SU-DHL-6 (cell line): ENCODE data around the gene EIF2AK3.

ENCODE experiments used
- H2AFZ ChIP-seq: fragments of 200-600 bp; sonication (generic); 2 replicates; pipeline ENCODE4 v1.6.1; 2014; ENCODE audit warnings: low read depth, mild to moderate bottlenecking, moderate library complexity, mixed read lengths, antibody characterized with exemption, low read length; ENCODE audit not compliant: severe bottlenecking
- H3F3A ChIP-seq: fragments of 200-600 bp; shearing (Covaris generic); 2 replicates; pipeline ENCODE4 v1.6.0; 2016; ENCODE audit warnings: antibody characterized with exemption, mild to moderate bottlenecking; ENCODE audit not compliant: insufficient read depth
- H3K27ac ChIP-seq: fragments of 200-600 bp; sonication (generic); 2 replicates; pipeline ENCODE4 v1.5.1; 2016; ENCODE audit warnings: low read depth, mild to moderate bottlenecking, low read length, moderate library complexity, mixed read lengths
- H3K27me3 ChIP-seq: fragments of 200-600 bp; sonication (generic), shearing (Covaris generic); 2 replicates; pipeline ENCODE4 v1.6.0; 2014; ENCODE audit warnings: mild to moderate bottlenecking, low read length
- H3K36me3 ChIP-seq: fragments of 200-600 bp; sonication (generic); 2 replicates; pipeline ENCODE4 v1.6.1; 2014; ENCODE audit warnings: mild to moderate bottlenecking, low read length, mixed read lengths
- H3K4me2 ChIP-seq: fragments of 300-600, 200-600 bp; shearing (Covaris generic), sonication (generic); 2 replicates; pipeline ENCODE4 v1.6.0; 2014; ENCODE audit warnings: low read length, low read depth, mild to moderate bottlenecking; ENCODE audit not compliant: poor library complexity, severe bottlenecking
- H3K4me3 ChIP-seq: fragments of 200-600 bp; sonication (generic); 2 replicates; pipeline ENCODE4 v1.5.1; 2014; ENCODE audit warnings: antibody characterized with exemption, low read length, mild to moderate bottlenecking, mixed read lengths; ENCODE audit not compliant: insufficient read depth, poor library complexity, severe bottlenecking
- H3K79me2 ChIP-seq: fragments of 200-600 bp; sonication (generic); 2 replicates; pipeline ENCODE4 v1.6.1; 2014; ENCODE audit warnings: mild to moderate bottlenecking, low read length, moderate library complexity; ENCODE audit not compliant: insufficient read depth
- H3K9ac ChIP-seq: fragments of 200-600 bp; sonication (generic); 2 replicates; pipeline ENCODE4 v1.7.0; 2014; ENCODE audit warnings: mild to moderate bottlenecking, low read length
- H3K9me2 ChIP-seq: fragments of 200-600 bp; sonication (generic); replicated peaks from 2 replicates; pipeline ENCODE4 v1.6.1; 2014; ENCODE audit warnings: low read length; ENCODE audit not compliant: insufficient read depth
- H3K9me3 ChIP-seq: fragments of 200-600 bp; sonication (generic); 2 replicates; pipeline ENCODE4 v1.6.1; 2014; ENCODE audit warnings: low read length, mixed read lengths; ENCODE audit not compliant: insufficient read depth
- H4K20me1 ChIP-seq: fragments of 200-600 bp; sonication (generic); 2 replicates; pipeline ENCODE4 v1.6.1; 2014; ENCODE audit warnings: low read depth, mild to moderate bottlenecking, antibody characterized with exemption, low read length, moderate library complexity, mixed read lengths
- EZH2phosphoT487 ChIP-seq: fragments of 200-600 bp; sonication (generic), shearing (Covaris generic); conservative IDR thresholded peaks from 2 replicates; pipeline ENCODE4 v1.6.1; 2018; ENCODE audit warnings: mild to moderate bottlenecking, antibody characterized with exemption, low read length, moderate library complexity, mixed read lengths
- TF ChIP-seq, protein P1 (sequence below): fragments of 200-600 bp; sonication (generic); IDR thresholded peaks from one replicate; pipeline ENCODE4 v1.5.1; 2017; ENCODE audit warnings: antibody characterized with exemption, mild to moderate bottlenecking, low read length, moderate library complexity; ENCODE audit not compliant: insufficient read depth, poor library complexity, severe bottlenecking

EIF2AK3 gene

GRCh38 chr2:88666576-88666975, 39.3 kb upstream of the EIF2AK3 start:
- H3K79me2 ChIP-seq, result no peaks in the 10 kb centered on the region
- no peaks in the 10 kb centered on the region for H3K9me3 ChIP-seq
- H3K9me2 ChIP-seq, result no peaks in the 10 kb centered on the region
- H3K27ac ChIP-seq, result no peak overlapping the region
- H3K4me2 ChIP-seq, result no peak overlapping the region
- no peaks in the 10 kb centered on the region for H3F3A ChIP-seq
- H3K27me3 ChIP-seq, result no peaks in the 10 kb centered on the region
- no peak overlapping the region for H2AFZ ChIP-seq
- no peaks in the 10 kb centered on the region for H4K20me1 ChIP-seq
- H3K36me3 ChIP-seq, result no peaks in the 10 kb centered on the region
- no peak for TF ChIP-seq EZH2phosphoT487
- TF ChIP-seq, protein P1, sequence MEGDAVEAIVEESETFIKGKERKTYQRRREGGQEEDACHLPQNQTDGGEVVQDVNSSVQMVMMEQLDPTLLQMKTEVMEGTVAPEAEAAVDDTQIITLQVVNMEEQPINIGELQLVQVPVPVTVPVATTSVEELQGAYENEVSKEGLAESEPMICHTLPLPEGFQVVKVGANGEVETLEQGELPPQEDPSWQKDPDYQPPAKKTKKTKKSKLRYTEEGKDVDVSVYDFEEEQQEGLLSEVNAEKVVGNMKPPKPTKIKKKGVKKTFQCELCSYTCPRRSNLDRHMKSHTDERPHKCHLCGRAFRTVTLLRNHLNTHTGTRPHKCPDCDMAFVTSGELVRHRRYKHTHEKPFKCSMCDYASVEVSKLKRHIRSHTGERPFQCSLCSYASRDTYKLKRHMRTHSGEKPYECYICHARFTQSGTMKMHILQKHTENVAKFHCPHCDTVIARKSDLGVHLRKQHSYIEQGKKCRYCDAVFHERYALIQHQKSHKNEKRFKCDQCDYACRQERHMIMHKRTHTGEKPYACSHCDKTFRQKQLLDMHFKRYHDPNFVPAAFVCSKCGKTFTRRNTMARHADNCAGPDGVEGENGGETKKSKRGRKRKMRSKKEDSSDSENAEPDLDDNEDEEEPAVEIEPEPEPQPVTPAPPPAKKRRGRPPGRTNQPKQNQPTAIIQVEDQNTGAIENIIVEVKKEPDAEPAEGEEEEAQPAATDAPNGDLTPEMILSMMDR, result no peak
- H3K9ac ChIP-seq, result no peak overlapping the region
- H3K4me3 ChIP-seq, result no peak overlapping the region

DNA sequence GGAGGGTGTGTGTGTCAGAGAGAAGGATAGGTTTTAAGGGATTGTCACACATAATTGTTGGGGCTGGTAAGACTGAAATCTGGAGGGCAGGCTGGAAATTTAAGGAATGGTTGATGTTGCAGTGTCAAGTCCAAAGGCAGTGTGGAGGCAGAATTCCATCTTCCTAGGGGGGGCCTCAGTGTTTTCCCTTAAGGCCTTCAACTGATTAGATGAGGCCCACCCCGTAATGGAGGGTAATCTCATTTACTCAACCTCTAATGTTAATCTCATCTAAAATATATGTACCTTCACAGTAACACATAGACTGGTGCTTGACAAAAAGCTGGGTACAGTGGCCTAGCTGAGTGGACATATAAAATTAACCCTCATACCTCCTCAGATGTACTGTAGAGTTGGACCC, 33.4 kb upstream of the EIF2AK3 start:
- no peak for TF ChIP-seq EZH2phosphoT487
- TF ChIP-seq, protein P1, result no peak
- Histone ChIP-seq H3K36me3 (no peaks in the 10 kb centered on the region), H3K9ac (no peak overlapping the region), H3K27ac (no peak overlapping the region), H3K27me3 (no peaks in the 10 kb centered on the region), H3K4me3 (no peak overlapping the region), H3F3A (no peaks in the 10 kb centered on the region), H3K9me2 (no peaks in the 10 kb centered on the region), H3K4me2 (no peak overlapping the region), H2AFZ (no peak overlapping the region), H3K9me3 (no peaks in the 10 kb centered on the region), H3K79me2 (no peaks in the 10 kb centered on the region), H4K20me1 (no peaks in the 10 kb centered on the region)

- Histone ChIP-seq H3K27me3 (no peaks in the 10 kb centered on the region), H3K79me2 (no peaks in the 10 kb centered on the region), H3K9ac (no peak overlapping the region), H3K36me3 (no peaks in the 10 kb centered on the region), H3K27ac (no peak overlapping the region), H2AFZ (no peak overlapping the region), H4K20me1 (no peaks in the 10 kb centered on the region), H3K9me3 (no peaks in the 10 kb centered on the region), H3K4me3 (no peak overlapping the region), H3K4me2 (no peak overlapping the region), H3K9me2 (no peaks in the 10 kb centered on the region), H3F3A (no peaks in the 10 kb centered on the region)
- TF ChIP-seq, protein P1, result no peak
- TF ChIP-seq EZH2phosphoT487, result no peak
These were observed 32.3 kb upstream of the EIF2AK3 start for GRCh38 chr2:88659538-88659915.
